Measurements from ENCODE around the gene SLC12A7. TPM values are rescaled to one million over a fixed set of nuclear protein-coding genes. Genes with fewer than 3 reads are reported as not detected.

The SLC12A7 gene
- total RNA-seq, 1 experiment from 2014 or later, result 12.0 TPM

DNA sequence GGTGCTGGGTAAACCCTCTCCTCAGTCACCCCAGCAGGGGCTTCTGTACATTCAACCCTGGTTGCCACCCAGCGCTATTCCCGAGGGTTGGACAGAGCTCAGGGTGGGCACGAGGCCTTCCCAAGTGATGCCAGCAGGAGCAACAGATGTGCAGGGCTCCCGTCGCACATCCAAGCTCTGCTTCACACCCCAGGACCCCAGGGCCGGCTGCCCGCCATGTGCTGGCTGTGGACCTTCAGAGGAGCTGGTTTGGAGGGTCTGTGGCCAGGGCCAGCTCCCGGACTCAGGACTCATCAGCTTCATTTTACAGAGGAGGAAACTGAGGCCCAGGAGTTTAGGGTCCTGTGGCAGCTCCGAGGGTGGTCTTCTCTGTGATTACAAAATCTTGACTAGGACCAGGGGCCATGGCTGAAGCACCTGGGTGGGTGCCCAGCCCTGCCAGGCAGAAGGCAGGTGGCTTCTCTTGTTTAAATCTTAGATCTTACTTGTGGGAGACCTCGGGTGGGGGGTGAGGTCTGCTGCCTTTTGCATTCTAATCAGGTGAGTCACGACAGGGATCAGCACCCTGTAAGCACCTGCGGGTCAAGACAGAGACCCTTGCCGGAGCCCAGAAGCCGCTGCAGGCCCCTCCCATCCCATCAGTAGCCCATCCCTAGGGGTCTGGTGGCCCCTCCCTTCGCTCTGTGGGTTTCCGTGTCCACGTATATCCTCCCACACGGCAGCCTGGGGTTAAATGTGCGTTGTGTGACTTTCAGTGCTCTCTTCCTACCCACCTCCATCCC is 2.1 kb upstream of the SLC12A7 start:
- H3K4me3 ChIP-seq, result no peak overlapping the region
- H3K27ac ChIP-seq, result peak overlapping the region; percentile 90
- peaks cover 42% of the 10 kb centered on the region for H3K4me1 ChIP-seq
- H3K27me3 ChIP-seq, result no peaks in the 10 kb centered on the region
- DNase-seq, result no peak
- H3K9me3 ChIP-seq (replicated peaks), result no peaks in the 10 kb centered on the region
- no peaks in the 10 kb centered on the region for H3K36me3 ChIP-seq

DNA sequence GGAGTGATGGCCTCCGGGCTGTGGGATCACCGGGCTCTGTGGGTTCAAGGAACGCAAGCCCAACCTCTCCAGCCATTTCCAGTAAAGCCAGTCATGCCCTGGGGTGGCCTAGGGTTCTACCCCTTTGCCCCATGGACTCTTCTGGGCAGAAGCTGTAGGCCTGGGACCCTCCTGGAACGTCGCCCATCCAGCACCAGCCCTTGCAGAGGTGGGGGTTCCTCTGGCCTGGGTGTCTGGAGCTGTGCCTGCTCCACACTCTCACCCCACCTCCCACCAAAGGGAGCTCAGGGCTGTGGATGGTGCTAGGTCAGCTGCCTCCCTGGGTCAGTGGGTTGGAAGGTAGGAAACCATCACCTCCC is 1.4 kb upstream of the SLC12A7 start:
- no peaks in the 10 kb centered on the region for H3K9me3 ChIP-seq (replicated peaks)
- H3K4me3 ChIP-seq, result no peak overlapping the region
- H3K36me3 ChIP-seq, result no peaks in the 10 kb centered on the region
- H3K27me3 ChIP-seq, result no peaks in the 10 kb centered on the region
- peaks cover 39% of the 10 kb centered on the region for H3K4me1 ChIP-seq
- DNase-seq, result no peak
- H3K27ac ChIP-seq, result peak overlapping the region; percentile 90

DNA sequence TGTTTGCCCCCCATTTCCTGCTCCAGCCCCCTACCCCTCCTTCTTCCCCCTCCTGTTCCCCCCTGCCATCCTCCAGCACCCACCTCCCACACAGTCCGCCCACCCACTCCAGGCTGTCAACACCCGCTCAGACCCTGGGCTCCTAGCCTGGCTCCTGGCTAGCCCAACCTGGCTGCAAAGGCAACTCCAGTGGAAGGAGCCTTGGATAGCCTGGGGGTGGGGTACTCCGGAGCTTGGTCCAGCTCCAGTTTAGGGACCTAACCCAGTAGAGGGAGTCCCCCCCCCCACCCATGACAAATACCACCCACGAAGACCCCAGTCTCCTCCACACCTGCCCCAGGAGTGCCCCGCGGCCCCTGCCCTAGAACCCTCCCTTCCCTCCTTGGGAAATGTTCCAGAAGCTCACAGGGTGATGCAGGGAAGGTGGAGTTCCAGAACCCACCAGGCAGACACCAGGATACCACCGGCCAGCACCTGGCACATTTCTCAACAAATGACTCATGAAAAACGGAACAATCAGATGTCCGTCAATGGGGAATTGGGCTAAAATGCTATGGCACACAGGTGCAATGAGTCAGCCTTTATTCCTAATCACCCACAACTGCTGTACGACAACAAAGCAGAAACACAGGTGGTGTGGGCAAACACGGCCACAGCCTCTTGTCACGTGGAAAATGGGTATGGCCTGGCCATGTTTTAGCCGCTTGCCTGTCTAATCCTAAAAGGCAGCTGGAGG is 901 bp upstream of the SLC12A7 start:
- peak; percentile 86 to 88 for DNase-seq
- H3K36me3 ChIP-seq, result no peaks in the 10 kb centered on the region
- no peak overlapping the region for H3K4me3 ChIP-seq
- peak overlapping the region; percentile 90 for H3K27ac ChIP-seq
- no peaks in the 10 kb centered on the region for H3K9me3 ChIP-seq (replicated peaks)
- H3K27me3 ChIP-seq, result no peaks in the 10 kb centered on the region
- peaks cover 36% of the 10 kb centered on the region for H3K4me1 ChIP-seq

DNA sequence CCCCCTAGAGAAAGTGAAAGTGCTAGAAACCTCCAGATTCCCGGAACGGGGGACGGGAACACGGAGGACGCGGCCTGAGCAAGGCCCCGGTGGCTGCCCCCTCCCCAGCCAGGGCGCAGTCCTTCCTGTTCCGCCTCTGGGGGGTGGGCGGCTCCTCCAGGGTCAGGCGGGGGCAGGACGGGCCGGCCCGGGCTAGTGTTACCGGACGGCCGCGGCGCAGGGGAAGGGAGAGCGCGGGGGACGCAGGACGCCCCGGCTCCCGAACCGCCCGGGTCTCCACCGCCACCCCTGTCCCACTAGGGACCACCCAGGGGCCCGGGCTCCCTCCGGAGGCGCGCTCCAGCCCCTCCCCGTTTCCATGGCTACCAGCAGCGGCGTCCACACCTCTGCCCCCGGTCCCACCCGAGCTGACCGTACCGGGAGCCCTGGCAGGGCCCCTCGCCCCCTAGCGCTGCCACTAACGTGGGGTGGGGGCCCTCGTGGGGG is 579 bp downstream of the SLC12A7 start:
- H3K9me3 ChIP-seq (replicated peaks), result no peaks in the 10 kb centered on the region
- peak overlapping the region; percentile 26; the same call in 1 of the 2 replicates for H3K27ac ChIP-seq
- DNase-seq, result no peak
- H3K4me1 ChIP-seq, result peaks cover 27% of the 10 kb centered on the region
- H3K4me3 ChIP-seq, result peak overlapping the region; percentile 58
- H3K36me3 ChIP-seq, result no peaks in the 10 kb centered on the region
- no peaks in the 10 kb centered on the region for H3K27me3 ChIP-seq

DNA sequence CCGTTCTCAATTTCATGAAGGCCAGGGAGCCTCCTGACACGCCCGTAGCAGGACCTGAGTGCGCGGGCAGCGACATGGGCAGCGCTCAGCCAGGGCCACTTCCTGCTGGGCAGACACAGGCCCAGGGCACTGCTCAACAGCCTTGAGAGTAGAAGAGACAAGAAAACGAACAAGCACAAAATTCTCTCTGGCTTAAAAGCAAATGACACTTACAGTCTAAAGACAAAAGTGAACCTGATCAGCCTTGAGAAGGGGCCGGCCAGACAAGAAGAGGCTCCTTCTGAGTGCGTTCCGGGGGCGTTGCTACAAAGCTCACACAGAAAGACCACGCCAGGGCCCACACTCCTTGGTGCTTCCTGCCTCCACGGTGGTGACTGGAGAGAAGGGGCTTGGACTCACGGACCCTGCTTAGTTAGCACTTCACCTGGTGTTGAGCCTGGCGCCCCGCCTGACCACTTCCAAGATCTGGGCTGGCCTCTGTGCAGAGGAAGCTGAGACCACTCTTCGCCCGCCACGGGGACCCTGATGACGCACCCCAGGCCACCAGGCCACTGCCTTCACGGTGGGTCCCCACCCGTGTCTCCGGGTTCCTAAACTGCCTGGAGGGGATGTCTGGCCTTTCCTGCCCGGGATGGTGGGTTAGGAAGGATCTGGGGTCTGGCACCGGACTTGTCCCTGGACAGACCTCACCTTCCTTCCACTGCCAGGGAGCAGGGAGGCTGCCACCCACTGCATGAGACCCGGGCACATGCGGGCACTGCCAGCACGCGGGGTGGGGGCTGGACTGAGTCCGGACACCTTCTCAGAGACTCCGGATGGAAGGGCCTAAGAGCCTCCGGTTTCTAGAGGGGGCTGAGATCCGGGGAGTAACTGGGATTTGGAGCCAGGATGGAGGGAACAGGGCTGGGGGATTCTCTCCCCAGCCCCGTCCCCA is 1.3 kb downstream of the SLC12A7 start:
- Histone ChIP-seq H3K9me3 (replicated peaks) (no peaks in the 10 kb centered on the region), H3K36me3 (no peaks in the 10 kb centered on the region), H3K4me1 (peaks cover 29% of the 10 kb centered on the region), H3K27me3 (no peaks in the 10 kb centered on the region), H3K4me3 (peak overlapping the region; percentile 58), H3K27ac (peak overlapping the region; percentile 26; the same call in 1 of the 2 replicates)
- no peak for DNase-seq

DNA sequence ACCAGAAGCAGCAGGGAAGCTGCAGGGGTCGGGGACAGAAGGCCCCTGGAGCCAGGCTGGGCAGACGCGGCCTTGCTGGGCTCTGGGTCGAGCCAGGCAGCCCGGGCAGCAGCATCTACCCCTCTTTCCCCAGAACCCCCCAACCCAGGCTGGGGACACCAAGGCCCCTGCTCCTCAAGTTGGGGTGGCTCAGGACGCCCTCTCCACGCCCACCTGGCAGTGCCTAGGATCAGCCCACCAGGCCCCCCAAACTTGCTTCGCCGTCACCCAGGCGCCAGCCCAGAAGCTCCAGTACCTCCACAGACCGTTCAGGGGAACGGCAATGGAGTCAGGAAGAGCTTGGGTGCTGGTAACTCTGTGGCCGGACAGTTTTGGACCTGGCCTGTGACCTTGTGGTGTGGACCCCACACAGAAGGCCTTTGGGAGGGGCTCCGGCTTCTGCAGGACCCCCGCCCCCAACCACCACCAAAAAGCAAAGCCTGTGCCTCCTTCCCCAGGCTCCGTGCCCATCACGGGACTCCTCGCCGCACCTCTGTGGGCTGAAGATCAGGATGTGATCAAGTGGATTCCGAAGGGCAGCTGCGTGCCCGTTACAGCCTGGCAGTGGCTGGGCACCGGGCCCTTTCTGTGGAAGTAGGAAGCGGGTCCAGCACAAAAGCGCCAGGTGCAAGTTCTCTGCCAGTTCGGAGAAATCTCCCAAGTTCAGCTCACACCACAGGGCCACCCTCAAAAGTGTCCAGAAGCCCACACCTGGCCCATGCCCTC is 2.1 kb downstream of the SLC12A7 start:
- no peaks in the 10 kb centered on the region for H3K36me3 ChIP-seq
- H3K27ac ChIP-seq, result no peak overlapping the region
- H3K4me3 ChIP-seq, result no peak overlapping the region
- H3K9me3 ChIP-seq (replicated peaks), result no peaks in the 10 kb centered on the region
- H3K27me3 ChIP-seq, result no peaks in the 10 kb centered on the region
- DNase-seq, result no peak
- peaks cover 33% of the 10 kb centered on the region for H3K4me1 ChIP-seq

DNA sequence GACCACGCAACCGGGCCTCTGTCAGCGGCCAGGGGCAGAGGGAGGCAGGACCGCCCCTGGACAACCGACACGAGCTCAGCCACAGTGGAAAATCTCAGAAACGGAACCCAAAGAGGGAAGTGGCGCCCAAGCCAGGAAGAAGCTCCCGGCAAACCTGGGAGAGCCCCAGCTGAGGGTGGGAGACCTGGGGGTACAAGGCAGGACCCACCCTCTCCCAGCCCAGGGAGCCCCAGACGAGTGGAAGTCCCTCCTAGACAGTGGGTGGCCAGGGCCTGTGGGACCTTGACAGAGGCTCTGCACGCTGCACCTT is 3.0 kb downstream of the SLC12A7 start:
- Histone ChIP-seq H3K36me3 (no peaks in the 10 kb centered on the region), H3K27ac (peak overlapping the region; percentile 17; the same call in 1 of the 2 replicates), H3K4me1 (peaks cover 34% of the 10 kb centered on the region), H3K9me3 (replicated peaks) (no peaks in the 10 kb centered on the region), H3K27me3 (no peaks in the 10 kb centered on the region), H3K4me3 (no peak overlapping the region)
- no peak for DNase-seq

DNA sequence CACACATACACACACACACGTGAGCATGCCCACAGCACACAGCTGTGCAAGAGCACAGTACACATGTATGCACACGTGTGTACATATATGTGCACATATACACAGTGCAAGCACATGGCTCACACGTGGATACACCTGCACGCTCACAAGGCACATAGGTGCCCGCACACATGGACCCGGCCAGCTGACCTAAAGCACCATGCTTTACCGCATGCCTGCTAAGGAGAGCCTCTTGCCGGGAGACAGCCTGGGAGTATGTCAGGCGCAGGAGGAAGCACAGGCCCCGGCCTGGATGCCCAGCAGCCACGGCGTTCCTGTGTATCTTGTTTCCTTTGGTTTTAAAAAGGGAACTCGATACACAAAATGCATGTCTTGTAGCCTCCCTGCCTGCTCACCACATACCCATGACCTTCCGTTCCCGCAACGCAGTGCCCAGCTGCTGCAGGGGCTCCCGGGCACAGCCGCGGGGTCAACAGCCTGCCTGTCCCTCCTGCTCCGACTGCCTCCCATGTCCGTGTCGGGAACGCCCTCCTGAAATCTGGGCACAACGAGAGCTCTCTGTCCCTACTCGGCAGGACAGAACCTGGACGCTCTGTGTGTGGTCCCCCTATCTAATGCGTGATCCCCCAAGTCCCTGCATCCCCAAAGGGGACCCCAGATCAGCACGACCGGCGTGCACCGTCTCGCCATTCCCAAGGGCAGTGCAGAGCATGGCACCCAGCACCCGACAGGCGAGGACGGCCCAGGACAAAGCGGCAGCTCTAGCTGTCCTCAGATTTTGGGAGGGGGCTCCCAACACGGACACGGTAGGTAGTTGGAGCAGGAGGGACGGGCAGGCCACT is 3.6 kb downstream of the SLC12A7 start:
- H3K4me3 ChIP-seq, result no peak overlapping the region
- no peaks in the 10 kb centered on the region for H3K27me3 ChIP-seq
- H3K4me1 ChIP-seq, result peaks cover 31% of the 10 kb centered on the region
- H3K27ac ChIP-seq, result peak overlapping the region; percentile 17; the same call in 1 of the 2 replicates
- H3K36me3 ChIP-seq, result no peaks in the 10 kb centered on the region
- no peaks in the 10 kb centered on the region for H3K9me3 ChIP-seq (replicated peaks)
- peak in 1 of 2 experiments; percentile 44 for DNase-seq

DNA sequence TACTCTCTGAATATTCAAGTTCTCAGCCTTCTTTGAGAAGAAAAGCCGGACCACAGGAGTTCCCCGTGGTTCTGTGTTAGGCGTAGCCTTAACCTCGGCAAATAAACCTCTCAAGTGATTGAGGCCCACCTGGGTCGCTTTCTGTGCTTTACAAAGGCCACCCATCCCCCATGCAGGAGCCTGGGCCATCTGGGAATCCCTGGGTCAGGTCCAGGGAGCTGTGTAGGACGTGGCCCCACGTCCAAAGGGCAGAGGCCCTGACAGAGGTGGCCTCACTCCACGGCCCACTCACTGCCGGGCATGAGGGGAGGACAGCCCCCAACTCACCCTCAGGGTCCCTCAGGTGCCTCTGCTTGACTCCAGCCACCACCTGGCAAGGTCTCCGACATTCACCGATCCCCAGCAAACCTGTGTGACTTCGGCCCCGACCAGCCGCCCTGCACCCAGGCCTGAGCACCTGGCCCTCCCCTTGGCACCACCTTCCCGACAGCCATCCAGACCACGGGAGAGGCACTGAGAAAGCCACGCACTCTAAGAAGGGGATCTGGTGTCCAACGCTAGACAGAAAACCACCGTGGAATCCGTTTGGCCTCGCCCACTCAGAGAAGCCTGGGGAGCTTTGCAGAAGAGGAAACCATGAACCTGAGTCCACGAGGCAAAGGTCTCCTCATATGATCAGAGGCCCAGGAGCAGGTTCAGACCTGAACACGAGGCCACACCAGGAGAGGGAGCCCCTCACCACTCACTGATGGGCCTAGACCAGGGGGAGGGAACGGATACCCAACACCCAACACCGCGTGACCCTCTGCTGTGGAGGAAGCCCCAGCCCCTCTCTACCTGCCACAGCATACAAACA is 4.5 kb downstream of the SLC12A7 start:
- Histone ChIP-seq H3K4me1 (peaks cover 26% of the 10 kb centered on the region), H3K27me3 (no peaks in the 10 kb centered on the region), H3K9me3 (replicated peaks) (no peaks in the 10 kb centered on the region), H3K27ac (no peak overlapping the region), H3K4me3 (no peak overlapping the region), H3K36me3 (no peaks in the 10 kb centered on the region)
- DNase-seq, result no peak

DNA sequence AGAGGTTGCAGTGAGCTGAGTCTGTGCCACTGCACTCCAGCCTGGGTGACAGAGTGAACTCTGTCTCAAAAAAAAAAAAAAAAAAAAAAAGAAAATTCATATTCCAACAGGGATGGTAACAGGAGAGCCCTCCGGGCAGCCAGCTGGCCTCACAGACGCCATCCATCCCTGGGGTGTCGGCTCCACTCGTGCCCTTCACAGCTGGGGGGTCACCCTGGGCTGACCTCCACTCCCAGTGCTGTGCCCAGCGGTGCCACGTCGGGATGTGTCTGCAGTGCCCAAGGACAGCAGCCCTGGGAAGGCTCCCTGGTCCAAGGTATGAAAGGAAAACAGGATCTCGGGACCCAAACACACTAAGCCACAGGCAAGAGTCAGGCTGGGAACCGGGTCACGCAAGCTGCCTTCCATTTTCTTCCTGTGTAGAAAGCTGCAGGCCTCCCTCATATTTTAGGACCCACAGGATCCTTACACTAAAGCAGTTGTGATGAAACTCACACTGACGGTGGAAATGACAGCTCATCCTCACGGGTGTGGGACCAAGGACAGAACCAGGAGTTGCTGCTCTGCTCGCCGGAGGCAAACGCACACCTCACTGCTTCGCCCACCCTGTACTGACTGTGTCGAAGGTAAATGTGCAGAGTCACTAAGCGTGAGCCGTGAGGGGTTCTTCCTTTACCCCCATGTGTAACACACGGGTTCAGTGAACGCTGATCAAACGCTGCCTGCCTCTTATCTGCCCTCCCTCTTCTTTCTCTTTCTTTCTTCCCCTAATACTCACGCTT is 5.3 kb downstream of the SLC12A7 start:
- H3K27me3 ChIP-seq, result no peaks in the 10 kb centered on the region
- DNase-seq, result no peak
- H3K4me1 ChIP-seq, result peaks cover 31% of the 10 kb centered on the region
- H3K36me3 ChIP-seq, result no peaks in the 10 kb centered on the region
- H3K27ac ChIP-seq, result no peak overlapping the region
- H3K4me3 ChIP-seq, result no peak overlapping the region
- H3K9me3 ChIP-seq (replicated peaks), result no peaks in the 10 kb centered on the region

DNA sequence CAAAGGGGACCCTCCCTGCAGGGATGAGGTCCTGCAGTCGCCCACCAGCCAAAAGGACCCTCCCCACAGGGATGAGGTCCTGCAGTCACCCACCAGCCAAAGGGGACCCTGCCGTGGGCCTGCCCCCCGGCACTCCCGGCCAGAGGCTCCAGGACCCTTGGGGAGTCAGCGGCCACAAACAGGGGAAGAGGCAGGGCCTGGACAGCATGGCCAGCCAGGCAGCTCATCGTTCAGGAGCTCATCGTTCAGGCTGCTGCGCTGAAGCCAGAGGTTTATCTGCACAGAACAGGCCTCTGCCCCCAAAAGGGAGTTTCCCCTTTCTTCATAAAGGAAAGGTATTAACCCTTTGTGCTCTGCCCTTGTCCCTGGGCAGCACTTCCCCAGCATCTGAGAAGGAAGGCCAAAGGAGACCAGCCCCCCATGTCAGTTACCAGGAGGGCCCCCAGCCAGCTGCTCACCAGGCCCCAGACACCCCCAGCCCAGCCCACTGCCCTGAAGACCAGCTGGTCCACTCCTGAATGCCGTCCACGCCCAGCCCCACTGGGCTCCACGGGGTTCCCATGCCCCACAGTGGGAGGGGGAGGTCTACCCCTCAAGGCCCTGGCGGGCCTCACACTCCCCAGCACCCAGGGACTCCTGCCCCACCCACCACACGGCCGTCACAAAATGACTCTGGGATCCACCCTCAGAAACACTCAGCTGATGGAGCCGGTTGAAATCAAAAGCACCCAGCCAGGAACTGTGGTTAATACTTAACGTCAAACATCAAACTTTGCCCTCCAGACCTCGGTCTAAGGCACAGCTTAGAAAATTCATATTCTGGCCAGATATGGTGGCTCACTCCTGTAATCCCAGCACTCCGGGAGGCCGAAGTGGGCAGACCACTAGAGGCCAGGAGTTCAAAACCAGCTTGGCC is 6.3 kb downstream of the SLC12A7 start:
- DNase-seq, result no peak
- H3K4me3 ChIP-seq, result no peak overlapping the region
- no peaks in the 10 kb centered on the region for H3K36me3 ChIP-seq
- H3K27me3 ChIP-seq, result no peaks in the 10 kb centered on the region
- H3K4me1 ChIP-seq, result peaks cover 40% of the 10 kb centered on the region
- H3K9me3 ChIP-seq (replicated peaks), result no peaks in the 10 kb centered on the region
- H3K27ac ChIP-seq, result no peak overlapping the region

All from SJCRH30 (cell line).